ENCODE results near the gene CAPZA2.

Gene CAPZA2

GRCh38 chr7:116854132-116854531, 8.3 kb upstream of the CAPZA2 start:
- Histone ChIP-seq H3K4me1 (ENCODE audit: control insufficient read depth, insufficient read depth, low read length) (no peaks in the 10 kb centered on the region), H3K27ac (ENCODE audit: extremely low read depth, low read depth, low read length) (no peak overlapping the region), H3K4me3 (ENCODE audit: low read depth, low read length) (no peak overlapping the region), H3K9me3 (ENCODE audit: control insufficient read depth, insufficient read depth, low read depth, low read length) (no peaks in the 10 kb centered on the region), H3K36me3 (ENCODE audit: control insufficient read depth in 2 of 2, insufficient read depth in 1 of 2, low read length in 2 of 2) (no peaks in the 10 kb centered on the region)
- ChIA-PET POLR2A (no interaction called here), CTCF (interaction anchor here (0.6 kb wide), 1 partner anchor 171 kb away, joined by 3 read pairs; no protein-coding TSS in a partner anchor)
- no peak for TF ChIP-seq GFI1B (tag by site-specific recombination; IDR thresholded peaks at IDR 0.05)
- no peak for TF ChIP-seq ZNF174 (tag by site-specific recombination; IDR thresholded peaks at IDR 0.05)
- TF ChIP-seq ZNF658 (tag by site-specific recombination; IDR thresholded peaks at IDR 0.05), result no peak
- TF ChIP-seq ZNF324 (tag by site-specific recombination; IDR thresholded peaks at IDR 0.05), result no peak
- TF ChIP-seq MYNN (tag by site-specific recombination; IDR thresholded peaks at IDR 0.05; ENCODE audit: borderline replicate concordance), result no peak
- no peak for TF ChIP-seq ZNF362 (tag by site-specific recombination; IDR thresholded peaks at IDR 0.05)
- TF ChIP-seq ZFHX2 (tag by site-specific recombination; conservative IDR thresholded peaks at IDR 0.05), result no peak
- TF ChIP-seq ZNF341 (tag by site-specific recombination; IDR thresholded peaks at IDR 0.05; ENCODE audit: low read depth), result no peak
- TF ChIP-seq ZNF549 (tag by site-specific recombination; IDR thresholded peaks at IDR 0.05), result no peak
- TF ChIP-seq ZNF10 (tag by site-specific recombination; IDR thresholded peaks at IDR 0.05), result no peak
- TF ChIP-seq, protein P1, sequence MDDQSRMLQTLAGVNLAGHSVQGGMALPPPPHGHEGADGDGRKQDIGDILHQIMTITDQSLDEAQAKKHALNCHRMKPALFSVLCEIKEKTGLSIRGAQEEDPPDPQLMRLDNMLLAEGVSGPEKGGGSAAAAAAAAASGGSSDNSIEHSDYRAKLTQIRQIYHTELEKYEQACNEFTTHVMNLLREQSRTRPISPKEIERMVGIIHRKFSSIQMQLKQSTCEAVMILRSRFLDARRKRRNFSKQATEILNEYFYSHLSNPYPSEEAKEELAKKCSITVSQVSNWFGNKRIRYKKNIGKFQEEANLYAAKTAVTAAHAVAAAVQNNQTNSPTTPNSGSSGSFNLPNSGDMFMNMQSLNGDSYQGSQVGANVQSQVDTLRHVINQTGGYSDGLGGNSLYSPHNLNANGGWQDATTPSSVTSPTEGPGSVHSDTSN (CRISPR knock-in tag; IDR thresholded peaks at IDR 0.05), result no peak
- TF ChIP-seq, protein P2, sequence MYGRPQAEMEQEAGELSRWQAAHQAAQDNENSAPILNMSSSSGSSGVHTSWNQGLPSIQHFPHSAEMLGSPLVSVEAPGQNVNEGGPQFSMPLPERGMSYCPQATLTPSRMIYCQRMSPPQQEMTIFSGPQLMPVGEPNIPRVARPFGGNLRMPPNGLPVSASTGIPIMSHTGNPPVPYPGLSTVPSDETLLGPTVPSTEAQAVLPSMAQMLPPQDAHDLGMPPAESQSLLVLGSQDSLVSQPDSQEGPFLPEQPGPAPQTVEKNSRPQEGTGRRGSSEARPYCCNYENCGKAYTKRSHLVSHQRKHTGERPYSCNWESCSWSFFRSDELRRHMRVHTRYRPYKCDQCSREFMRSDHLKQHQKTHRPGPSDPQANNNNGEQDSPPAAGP (tag by site-specific recombination; IDR thresholded peaks at IDR 0.05), result no peak
- no peak for TF ChIP-seq WT1 (tag by site-specific recombination; IDR thresholded peaks at IDR 0.05)
- no peak for TF ChIP-seq ZBTB17 (tag by site-specific recombination; IDR thresholded peaks at IDR 0.05)
- TF ChIP-seq PRDM1 (tag by site-specific recombination; IDR thresholded peaks at IDR 0.05), result no peak
- no peak for TF ChIP-seq ZNF266 (tag by site-specific recombination; IDR thresholded peaks at IDR 0.05; ENCODE audit: low read depth)
- no peak for TF ChIP-seq ZNF335 (tag by site-specific recombination; conservative IDR thresholded peaks at IDR 0.05)
- no peak for TF ChIP-seq ZNF214 (tag by site-specific recombination; IDR thresholded peaks at IDR 0.05; ENCODE audit: borderline replicate concordance)

- Histone ChIP-seq H3K36me3 (ENCODE audit: control insufficient read depth in 2 of 2, insufficient read depth in 1 of 2, low read length in 2 of 2) (no peaks in the 10 kb centered on the region), H3K9me3 (ENCODE audit: control insufficient read depth, insufficient read depth, low read depth, low read length) (no peaks in the 10 kb centered on the region), H3K27ac (ENCODE audit: extremely low read depth, low read depth, low read length) (no peak overlapping the region), H3K4me3 (ENCODE audit: low read depth, low read length) (no peak overlapping the region), H3K4me1 (ENCODE audit: control insufficient read depth, insufficient read depth, low read length) (no peaks in the 10 kb centered on the region)
- CTCF ChIA-PET, result no interaction called here
- POLR2A ChIA-PET, result no interaction called here
- TF ChIP-seq GLI2 (tag by site-specific recombination; IDR thresholded peaks at IDR 0.05; ENCODE audit: borderline replicate concordance, low read depth), result no peak
- no peak for TF ChIP-seq MZF1 (tag by site-specific recombination; IDR thresholded peaks at IDR 0.05; ENCODE audit: borderline replicate concordance)
- no peak for TF ChIP-seq ZNF513 (tag by site-specific recombination; IDR thresholded peaks at IDR 0.05)
- TF ChIP-seq, protein P3, sequence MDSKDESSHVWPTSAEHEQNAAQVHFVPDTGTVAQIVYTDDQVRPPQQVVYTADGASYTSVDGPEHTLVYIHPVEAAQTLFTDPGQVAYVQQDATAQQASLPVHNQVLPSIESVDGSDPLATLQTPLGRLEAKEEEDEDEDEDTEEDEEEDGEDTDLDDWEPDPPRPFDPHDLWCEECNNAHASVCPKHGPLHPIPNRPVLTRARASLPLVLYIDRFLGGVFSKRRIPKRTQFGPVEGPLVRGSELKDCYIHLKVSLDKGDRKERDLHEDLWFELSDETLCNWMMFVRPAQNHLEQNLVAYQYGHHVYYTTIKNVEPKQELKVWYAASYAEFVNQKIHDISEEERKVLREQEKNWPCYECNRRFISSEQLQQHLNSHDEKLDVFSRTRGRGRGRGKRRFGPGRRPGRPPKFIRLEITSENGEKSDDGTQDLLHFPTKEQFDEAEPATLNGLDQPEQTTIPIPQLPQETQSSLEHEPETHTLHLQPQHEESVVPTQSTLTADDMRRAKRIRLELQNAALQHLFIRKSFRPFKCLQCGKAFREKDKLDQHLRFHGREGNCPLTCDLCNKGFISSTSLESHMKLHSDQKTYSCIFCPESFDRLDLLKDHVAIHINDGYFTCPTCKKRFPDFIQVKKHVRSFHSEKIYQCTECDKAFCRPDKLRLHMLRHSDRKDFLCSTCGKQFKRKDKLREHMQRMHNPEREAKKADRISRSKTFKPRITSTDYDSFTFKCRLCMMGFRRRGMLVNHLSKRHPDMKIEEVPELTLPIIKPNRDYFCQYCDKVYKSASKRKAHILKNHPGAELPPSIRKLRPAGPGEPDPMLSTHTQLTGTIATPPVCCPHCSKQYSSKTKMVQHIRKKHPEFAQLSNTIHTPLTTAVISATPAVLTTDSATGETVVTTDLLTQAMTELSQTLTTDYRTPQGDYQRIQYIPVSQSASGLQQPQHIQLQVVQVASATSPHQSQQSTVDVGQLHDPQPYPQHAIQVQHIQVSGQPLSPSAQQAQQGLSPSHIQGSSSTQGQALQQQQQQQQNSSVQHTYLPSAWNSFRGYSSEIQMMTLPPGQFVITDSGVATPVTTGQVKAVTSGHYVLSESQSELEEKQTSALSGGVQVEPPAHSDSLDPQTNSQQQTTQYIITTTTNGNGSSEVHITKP (tag by site-specific recombination; IDR thresholded peaks at IDR 0.05), result no peak
- TF ChIP-seq ZNF274 (IDR thresholded peaks at IDR 0.05; ENCODE audit: low read length), result no peak
- no peak for TF ChIP-seq ZNF274 (tag by site-specific recombination; IDR thresholded peaks at IDR 0.05; ENCODE audit: borderline replicate concordance)
- no peak for TF ChIP-seq INSM2 (tag by site-specific recombination; IDR thresholded peaks at IDR 0.05)
Observed at GRCh38 chr7:116857052-116857451, 5.3 kb upstream of the CAPZA2 start.

Data from HEK293 (cell line).